Upper lobe of left lung (tissue), 6 donors: ENCODE measurements around the gene RAP2C. TPM values are rescaled to one million over a fixed set of nuclear protein-coding genes. Genes with fewer than 3 reads are reported as not detected.

Experiments used
- ATAC-seq, 2 donors: fragments of 200-7000 bp; cut with Tn5 transposase; one replicate each; pipeline ENCODE4 v1.9.1; 2022; ENCODE audit warnings: mild to moderate bottlenecking in 2 of 2, moderate library complexity in 2 of 2; ENCODE audit not compliant: low FRiP score in 2 of 2
- DNase-seq, 2 donors: peaks; one replicate each; pipeline ENCODE4 v3.0.0-alpha.2; 2019 to 2020
- H3K27ac ChIP-seq, 4 donors: fragments of 200-600 bp; sonication (generic); one replicate each; pipeline ENCODE4 v1.5.1; 2016 to 2019
- H3K27me3 ChIP-seq, 4 donors: fragments of 200-600 bp; sonication (generic); one replicate each; pipeline ENCODE4 v1.5.1; 2017 to 2019
- H3K36me3 ChIP-seq, 4 donors: fragments of 200-600 bp; sonication (generic); one replicate each; pipeline ENCODE4 v1.5.1; 2016 to 2019
- H3K4me1 ChIP-seq, 4 donors: fragments of 200-600 bp; sonication (generic); one replicate each; pipeline ENCODE4 v1.5.1; 2018 to 2019
- H3K4me3 ChIP-seq, 4 donors: fragments of 200-600 bp; sonication (generic); one replicate each; pipeline ENCODE4 v1.5.1; 2017 to 2019; ENCODE audit warnings: mild to moderate bottlenecking in 2 of 4, moderate library complexity in 1 of 4
- H3K9me3 ChIP-seq, 4 donors: fragments of 200-600 bp; sonication (generic); one replicate each; pipeline ENCODE4 v1.5.1; 2018 to 2019
- EP300 ChIP-seq, 4 donors: sonication (generic); formaldehyde crosslinking; IDR thresholded peaks; one replicate each; pipeline ENCODE4 v1.5.1; 2017; ENCODE audit warnings: antibody characterized with exemption in 4 of 4, control low read depth in 2 of 4
- POLR2A ChIP-seq, 4 donors: fragments of 450-650 bp; IDR thresholded peaks; one replicate each; pipeline ENCODE4 v1.5.1; 2016 to 2017; ENCODE audit warnings: antibody characterized with exemption in 4 of 4, mild to moderate bottlenecking in 2 of 4
- POLR2AphosphoS5 ChIP-seq, 2 donors: sonication (generic); formaldehyde crosslinking; IDR thresholded peaks; one replicate each; pipeline ENCODE4 v1.5.1; 2017; ENCODE audit warnings: antibody characterized with exemption in 2 of 2
- WGBS, 2 donors: methylation state at CpG; one replicate each; pipeline ENCODE4 v1.1.5; 2017 to 2018; 5-methylcytosine and 5-hydroxymethylcytosine counted together
- total RNA-seq, 6 donors: library from RNA; depleted of rRNA in 4 of 6; stranded (reverse); fragments of >200 nt in 4 of 6; gene quantifications; one replicate each; pipeline versions ENCODE4 v1.1.0 to v1.2.1, GENCODE V29; 2016 to 2021
- TF ChIP-seq, protein P1 (sequence below), 6 experiments: fragments of 450-650 bp in 4 of 6; fragments of 200-600 bp in 2 of 6; sonication (generic) in 2 of 6; IDR thresholded peaks; one replicate each; pipeline ENCODE4 v1.5.1; 2016 to 2019; ENCODE audit warnings: antibody characterized with exemption in 6 of 6
- donor health status: DM: no; HTN: no; CAD: no; lungs with moderate emphysema.
- donor health status: DM: no; HTN: yes; CAD: no; lungs with severe emphysema.

The RAP2C gene
- total RNA-seq, 6 donors from 2014 or later: 13.5 to 27.2 (median 22.0) TPM

DNA sequence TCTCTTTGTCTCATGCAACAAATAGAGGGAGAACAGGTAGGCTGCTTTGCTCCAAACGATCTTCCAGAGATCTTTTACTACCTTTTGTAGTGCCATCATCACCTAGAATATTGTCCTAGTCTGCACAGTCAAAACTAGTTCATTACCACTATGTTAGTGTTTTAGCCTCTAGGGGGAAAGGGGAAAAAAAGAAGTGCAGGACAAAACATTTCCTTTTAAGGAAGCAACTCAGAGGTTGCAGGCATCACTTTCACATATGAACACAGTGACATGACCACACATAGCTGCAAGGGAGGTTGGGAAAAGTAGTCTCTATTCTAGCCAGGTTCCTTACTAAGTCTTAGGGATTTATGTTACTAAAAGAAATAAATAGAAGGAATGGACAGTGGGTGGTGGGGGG, 39.3 kb upstream of the RAP2C start:
- Histone ChIP-seq H3K4me3 (no peak overlapping the region), H3K9me3 (no peaks in the 10 kb centered on the region), H3K4me1 (no peaks in the 10 kb centered on the region), H3K36me3 (no peaks in the 10 kb centered on the region), H3K27me3 (no peaks in the 10 kb centered on the region), H3K27ac (no peak overlapping the region)
- TF ChIP-seq POLR2A (IDR thresholded peaks at IDR 0.05) (no peak), EP300 (IDR thresholded peaks at IDR 0.05) (no peak), POLR2AphosphoS5 (IDR thresholded peaks at IDR 0.05) (no peak)
- TF ChIP-seq, protein P1, sequence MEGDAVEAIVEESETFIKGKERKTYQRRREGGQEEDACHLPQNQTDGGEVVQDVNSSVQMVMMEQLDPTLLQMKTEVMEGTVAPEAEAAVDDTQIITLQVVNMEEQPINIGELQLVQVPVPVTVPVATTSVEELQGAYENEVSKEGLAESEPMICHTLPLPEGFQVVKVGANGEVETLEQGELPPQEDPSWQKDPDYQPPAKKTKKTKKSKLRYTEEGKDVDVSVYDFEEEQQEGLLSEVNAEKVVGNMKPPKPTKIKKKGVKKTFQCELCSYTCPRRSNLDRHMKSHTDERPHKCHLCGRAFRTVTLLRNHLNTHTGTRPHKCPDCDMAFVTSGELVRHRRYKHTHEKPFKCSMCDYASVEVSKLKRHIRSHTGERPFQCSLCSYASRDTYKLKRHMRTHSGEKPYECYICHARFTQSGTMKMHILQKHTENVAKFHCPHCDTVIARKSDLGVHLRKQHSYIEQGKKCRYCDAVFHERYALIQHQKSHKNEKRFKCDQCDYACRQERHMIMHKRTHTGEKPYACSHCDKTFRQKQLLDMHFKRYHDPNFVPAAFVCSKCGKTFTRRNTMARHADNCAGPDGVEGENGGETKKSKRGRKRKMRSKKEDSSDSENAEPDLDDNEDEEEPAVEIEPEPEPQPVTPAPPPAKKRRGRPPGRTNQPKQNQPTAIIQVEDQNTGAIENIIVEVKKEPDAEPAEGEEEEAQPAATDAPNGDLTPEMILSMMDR (IDR thresholded peaks at IDR 0.05): no peak
- ATAC-seq: no peak
- DNase-seq: no peak
- WGBS, 2 donors: 64 to 85% methylated on average over 1 of the region's 1 CpG

DNA sequence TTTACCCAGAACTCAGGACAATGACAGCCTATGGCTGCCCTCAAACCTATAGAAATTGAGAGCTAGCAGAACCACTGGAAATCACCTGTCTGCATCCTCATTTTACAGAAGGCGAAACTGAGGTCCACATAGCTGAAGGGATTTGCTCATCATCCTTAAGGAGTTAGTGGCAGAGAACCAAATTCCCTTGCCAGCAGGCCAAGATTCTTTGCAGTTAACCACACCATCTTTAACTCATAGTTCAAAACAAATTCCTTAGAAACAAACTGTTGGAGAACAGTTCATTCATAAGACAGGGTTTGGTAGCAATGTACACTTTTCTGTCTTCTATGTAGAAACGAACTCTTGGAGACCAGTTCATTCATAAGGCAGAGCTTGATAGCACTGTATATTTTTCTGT, 37.9 kb upstream of the RAP2C start:
- 73 to 80% methylated on average over 2 of the region's 2 CpGs for WGBS, 2 donors
- H3K4me3 ChIP-seq: no peak overlapping the region
- TF ChIP-seq POLR2A (IDR thresholded peaks at IDR 0.05) (no peak), EP300 (IDR thresholded peaks at IDR 0.05) (no peak), POLR2AphosphoS5 (IDR thresholded peaks at IDR 0.05) (no peak)
- TF ChIP-seq, protein P1 (IDR thresholded peaks at IDR 0.05): no peak
- ATAC-seq: no peak
- no peak overlapping the region for H3K27ac ChIP-seq
- H3K27me3 ChIP-seq: no peaks in the 10 kb centered on the region
- H3K9me3 ChIP-seq: no peaks in the 10 kb centered on the region
- no peaks in the 10 kb centered on the region for H3K4me1 ChIP-seq
- H3K36me3 ChIP-seq: no peaks in the 10 kb centered on the region
- DNase-seq: no peak

DNA sequence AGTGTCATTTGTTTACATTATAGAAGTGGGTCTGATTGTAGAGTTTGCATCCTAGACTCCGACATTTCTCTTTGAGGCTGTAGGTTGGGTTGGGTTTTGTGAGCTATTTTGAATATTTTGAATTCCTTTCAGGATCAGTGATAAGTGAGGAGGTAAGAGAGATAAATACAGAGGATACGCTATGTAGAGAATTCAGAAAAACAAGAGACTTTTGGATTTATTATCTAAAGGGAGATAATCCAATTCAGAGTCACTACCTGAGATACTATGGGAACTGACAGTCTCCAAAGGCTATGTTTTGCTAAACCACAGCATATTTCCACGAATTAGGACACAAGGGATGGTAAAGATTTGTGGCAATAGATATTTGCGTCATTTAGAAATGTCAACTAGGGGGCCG, 16.9 kb upstream of the RAP2C start:
- H3K27ac ChIP-seq: no peak overlapping the region
- 84 to 93% methylated on average over 5 of the region's 5 CpGs for WGBS, 2 donors
- H3K4me1 ChIP-seq: no peaks in the 10 kb centered on the region
- H3K9me3 ChIP-seq: no peaks in the 10 kb centered on the region
- TF ChIP-seq EP300 (IDR thresholded peaks at IDR 0.05): no peak
- TF ChIP-seq POLR2A (IDR thresholded peaks at IDR 0.05): no peak
- TF ChIP-seq, protein P1 (IDR thresholded peaks at IDR 0.05): no peak
- no peak for TF ChIP-seq POLR2AphosphoS5 (IDR thresholded peaks at IDR 0.05)
- H3K4me3 ChIP-seq: no peak overlapping the region
- H3K36me3 ChIP-seq: no peaks in the 10 kb centered on the region
- ATAC-seq (no peak), DNase-seq (no peak)
- no peaks in the 10 kb centered on the region for H3K27me3 ChIP-seq

DNA sequence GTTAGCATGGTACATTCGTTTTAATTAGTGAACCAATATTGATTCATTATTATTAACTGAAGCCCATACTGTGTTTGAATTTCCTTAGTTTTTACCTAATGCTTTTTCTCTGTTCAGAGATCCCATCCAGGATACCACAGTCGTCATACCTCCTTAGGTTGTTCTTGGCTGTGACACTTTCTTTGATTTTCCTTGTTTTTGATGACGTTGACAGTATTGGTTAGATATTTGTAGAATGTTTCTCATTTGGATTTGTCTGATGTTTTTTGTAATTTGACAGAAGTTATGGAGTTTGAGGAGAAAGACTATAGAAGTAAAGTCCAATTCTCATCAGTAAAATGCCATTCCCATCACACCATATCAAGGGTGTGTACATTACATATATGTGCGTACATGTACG, 16.2 kb upstream of the RAP2C start:
- WGBS, 2 donors: 77 to 93% methylated on average over 5 of the region's 5 CpGs
- no peak for TF ChIP-seq EP300 (IDR thresholded peaks at IDR 0.05)
- no peak for TF ChIP-seq POLR2A (IDR thresholded peaks at IDR 0.05)
- TF ChIP-seq, protein P1 (IDR thresholded peaks at IDR 0.05): no peak
- no peak for TF ChIP-seq POLR2AphosphoS5 (IDR thresholded peaks at IDR 0.05)

DNA sequence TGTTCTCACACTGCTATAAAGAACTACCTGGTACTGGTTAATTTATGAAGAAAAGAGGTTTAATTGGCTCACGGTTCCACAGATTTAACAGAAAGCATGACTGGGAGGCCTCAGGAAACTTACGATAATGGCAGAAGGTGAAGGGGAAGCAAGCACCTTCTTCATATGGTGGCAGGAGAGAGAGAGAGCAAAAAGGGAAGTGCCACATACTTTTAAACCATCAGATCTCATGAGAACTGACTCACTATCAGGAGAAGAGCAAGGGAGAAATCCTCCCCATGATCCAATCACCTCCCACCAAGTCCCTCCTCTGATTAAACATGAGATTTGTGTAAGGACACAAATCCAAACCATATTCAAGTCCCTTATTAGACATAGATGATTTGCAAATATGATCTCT, 12.3 kb upstream of the RAP2C start:
- Histone ChIP-seq H3K4me3 (no peak overlapping the region), H3K36me3 (no peaks in the 10 kb centered on the region), H3K9me3 (no peaks in the 10 kb centered on the region), H3K4me1 (no peaks in the 10 kb centered on the region), H3K27me3 (no peaks in the 10 kb centered on the region), H3K27ac (no peak overlapping the region)
- ATAC-seq (no peak), DNase-seq (no peak)
- WGBS, 2 donors: 79 to 80% methylated on average over 2 of the region's 2 CpGs
- TF ChIP-seq EP300 (IDR thresholded peaks at IDR 0.05) (no peak), POLR2AphosphoS5 (IDR thresholded peaks at IDR 0.05) (no peak), POLR2A (IDR thresholded peaks at IDR 0.05) (no peak)
- TF ChIP-seq, protein P1 (IDR thresholded peaks at IDR 0.05): no peak

More for the DNA sequence above, 16.2 kb upstream of the RAP2C start:
- Histone ChIP-seq H3K4me3 (no peak overlapping the region), H3K4me1 (no peaks in the 10 kb centered on the region), H3K9me3 (no peaks in the 10 kb centered on the region), H3K36me3 (no peaks in the 10 kb centered on the region), H3K27ac (no peak overlapping the region), H3K27me3 (no peaks in the 10 kb centered on the region)
- DNase-seq: no peak
- no peak for ATAC-seq
